ENCODE measurements around the gene GINS1. TPM values are rescaled to one million over a fixed set of nuclear protein-coding genes. Genes with fewer than 3 reads are reported as not detected.
A peak's percentile ranks its signal among the peaks of the same experiment; 100 is the strongest.

The GINS1 gene
- total RNA-seq, 1 donor from 2014 or later, result 5.3 TPM

- Mint-ChIP-seq H3K36me3 (ENCODE audit: unreplicated experiment) (peaks cover 5% of the 10 kb centered on the region), H3K4me3 (ENCODE audit: unreplicated experiment) (no peak overlapping the region), H3K27me3 (ENCODE audit: unreplicated experiment) (peaks cover 14% of the 10 kb centered on the region), H3K4me1 (ENCODE audit: low read depth, unreplicated experiment) (peaks cover 5% of the 10 kb centered on the region), H3K27ac (ENCODE audit: unreplicated experiment) (no peak overlapping the region), H3K9me3 (ENCODE audit: unreplicated experiment) (peaks cover 4% of the 10 kb centered on the region)
- TF ChIP-seq, protein P1, sequence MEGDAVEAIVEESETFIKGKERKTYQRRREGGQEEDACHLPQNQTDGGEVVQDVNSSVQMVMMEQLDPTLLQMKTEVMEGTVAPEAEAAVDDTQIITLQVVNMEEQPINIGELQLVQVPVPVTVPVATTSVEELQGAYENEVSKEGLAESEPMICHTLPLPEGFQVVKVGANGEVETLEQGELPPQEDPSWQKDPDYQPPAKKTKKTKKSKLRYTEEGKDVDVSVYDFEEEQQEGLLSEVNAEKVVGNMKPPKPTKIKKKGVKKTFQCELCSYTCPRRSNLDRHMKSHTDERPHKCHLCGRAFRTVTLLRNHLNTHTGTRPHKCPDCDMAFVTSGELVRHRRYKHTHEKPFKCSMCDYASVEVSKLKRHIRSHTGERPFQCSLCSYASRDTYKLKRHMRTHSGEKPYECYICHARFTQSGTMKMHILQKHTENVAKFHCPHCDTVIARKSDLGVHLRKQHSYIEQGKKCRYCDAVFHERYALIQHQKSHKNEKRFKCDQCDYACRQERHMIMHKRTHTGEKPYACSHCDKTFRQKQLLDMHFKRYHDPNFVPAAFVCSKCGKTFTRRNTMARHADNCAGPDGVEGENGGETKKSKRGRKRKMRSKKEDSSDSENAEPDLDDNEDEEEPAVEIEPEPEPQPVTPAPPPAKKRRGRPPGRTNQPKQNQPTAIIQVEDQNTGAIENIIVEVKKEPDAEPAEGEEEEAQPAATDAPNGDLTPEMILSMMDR (IDR thresholded peaks at IDR 0.05; ENCODE audit: partially characterized antibody, unreplicated experiment), result no peak
- DNase-seq, result no peak
These were observed 84.1 kb downstream of the GINS1 start for GRCh38 chr20:25491446-25492038.

- H3K27ac Mint-ChIP-seq (ENCODE audit: unreplicated experiment), result no peak overlapping the region
- no peak for DNase-seq
- no peak overlapping the region for H3K4me3 Mint-ChIP-seq (ENCODE audit: unreplicated experiment)
- H3K4me1 Mint-ChIP-seq (ENCODE audit: low read depth, unreplicated experiment), result peaks cover 1% of the 10 kb centered on the region
- TF ChIP-seq, protein P1 (IDR thresholded peaks at IDR 0.05; ENCODE audit: partially characterized antibody, unreplicated experiment), result no peak
- H3K9me3 Mint-ChIP-seq (ENCODE audit: unreplicated experiment), result peaks cover 6% of the 10 kb centered on the region
- peaks cover 18% of the 10 kb centered on the region for H3K27me3 Mint-ChIP-seq (ENCODE audit: unreplicated experiment)
- peaks cover 8% of the 10 kb centered on the region for H3K36me3 Mint-ChIP-seq (ENCODE audit: unreplicated experiment)
These were observed 85.7 kb downstream of the GINS1 start for GRCh38 chr20:25493137-25493536.

DNA sequence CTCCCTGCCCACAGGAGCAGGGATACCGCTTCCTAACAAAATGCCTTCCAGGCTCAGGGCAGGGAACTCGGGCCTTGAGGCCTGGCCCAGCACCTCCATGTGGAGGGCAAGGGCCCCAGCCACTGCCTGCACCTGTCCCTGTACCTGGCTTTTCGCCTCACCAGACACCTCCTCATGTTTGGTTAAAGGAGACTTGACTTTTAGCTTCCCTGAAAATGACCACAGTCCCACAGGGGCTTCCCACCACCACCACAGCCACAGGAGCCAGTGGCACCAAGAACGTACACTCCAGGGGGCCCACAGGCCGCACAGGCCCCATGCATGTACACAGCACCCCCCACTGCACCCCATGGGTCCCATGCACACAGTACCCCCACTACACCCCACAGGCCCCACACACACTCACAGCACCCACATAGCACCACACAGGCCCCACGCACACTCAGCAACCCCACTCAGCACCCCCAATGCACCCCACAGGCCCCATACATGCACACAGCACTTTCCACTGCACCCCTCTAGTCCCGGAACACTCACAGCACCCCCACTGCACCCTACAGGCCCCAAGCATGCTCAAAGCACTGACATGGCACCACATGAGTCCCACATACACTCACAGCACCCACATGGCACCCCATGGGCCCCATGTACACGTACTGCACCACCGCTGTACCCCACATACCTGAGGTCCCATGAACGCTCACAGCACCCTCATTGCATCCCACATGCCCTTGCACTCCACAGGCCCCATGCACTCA lies 86.5 kb downstream of the GINS1 start:
- H3K9me3 Mint-ChIP-seq (ENCODE audit: unreplicated experiment), result peaks cover 6% of the 10 kb centered on the region
- peaks cover 8% of the 10 kb centered on the region for H3K36me3 Mint-ChIP-seq (ENCODE audit: unreplicated experiment)
- H3K27me3 Mint-ChIP-seq (ENCODE audit: unreplicated experiment), result peaks cover 18% of the 10 kb centered on the region
- peaks cover 1% of the 10 kb centered on the region for H3K4me1 Mint-ChIP-seq (ENCODE audit: low read depth, unreplicated experiment)
- no peak for DNase-seq
- TF ChIP-seq, protein P1 (IDR thresholded peaks at IDR 0.05; ENCODE audit: partially characterized antibody, unreplicated experiment), result no peak
- peak overlapping the region; percentile 43 for H3K27ac Mint-ChIP-seq (ENCODE audit: unreplicated experiment)
- H3K4me3 Mint-ChIP-seq (ENCODE audit: unreplicated experiment), result no peak overlapping the region

DNA sequence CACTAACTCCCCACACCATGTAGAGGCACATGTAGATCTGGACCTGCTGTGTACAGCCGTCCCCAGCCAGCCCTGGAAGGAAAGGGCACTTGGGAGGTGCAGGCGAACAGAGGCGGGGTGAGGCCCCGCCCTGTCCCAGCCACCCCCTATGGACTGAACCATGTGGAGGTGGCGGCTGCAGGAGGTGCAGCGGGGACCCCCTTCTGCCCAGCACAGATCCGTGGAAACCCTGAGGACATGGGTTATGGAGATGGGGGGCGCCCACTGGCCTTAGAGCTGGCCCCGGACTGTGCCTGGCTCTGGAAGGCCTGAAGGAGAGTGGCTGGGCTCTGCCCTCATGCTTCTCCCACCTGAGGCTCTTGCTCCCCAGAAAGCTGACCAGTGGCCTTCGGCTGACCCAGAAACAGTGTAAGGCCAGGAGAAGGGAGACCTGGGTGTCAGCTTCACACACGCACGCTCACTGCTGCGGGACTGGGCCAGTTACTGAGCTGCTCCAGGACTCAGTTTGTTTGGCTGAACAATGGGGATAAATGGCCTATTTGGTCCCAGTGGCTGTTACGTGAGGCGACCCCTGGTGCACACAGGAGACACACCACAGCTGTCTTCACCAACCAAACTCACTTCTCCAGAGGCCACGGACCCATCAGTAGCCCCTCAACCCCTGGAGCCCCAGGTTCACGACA lies 87.2 kb downstream of the GINS1 start:
- no peak for DNase-seq
- peaks cover 8% of the 10 kb centered on the region for H3K36me3 Mint-ChIP-seq (ENCODE audit: unreplicated experiment)
- peaks cover 18% of the 10 kb centered on the region for H3K27me3 Mint-ChIP-seq (ENCODE audit: unreplicated experiment)
- peaks cover 6% of the 10 kb centered on the region for H3K9me3 Mint-ChIP-seq (ENCODE audit: unreplicated experiment)
- peaks cover 3% of the 10 kb centered on the region for H3K4me1 Mint-ChIP-seq (ENCODE audit: low read depth, unreplicated experiment)
- TF ChIP-seq, protein P1 (IDR thresholded peaks at IDR 0.05; ENCODE audit: partially characterized antibody, unreplicated experiment), result no peak
- H3K4me3 Mint-ChIP-seq (ENCODE audit: unreplicated experiment), result no peak overlapping the region
- H3K27ac Mint-ChIP-seq (ENCODE audit: unreplicated experiment), result peak overlapping the region; percentile 43

All from glutamatergic neuron (in vitro differentiated cells).